ENCODE results near the gene P2RY12. TPM values are rescaled to one million over a fixed set of nuclear protein-coding genes. Genes with fewer than 3 reads are reported as not detected.

Gene P2RY12
- total RNA-seq (2022) (not detected in 2 replicates), Bru-seq, nascent RNA (percentile 2 among the genes with signal in this experiment), BruChase-seq, experiment 1, labeled RNA remaining after a 2-hour chase (not detected), BruChase-seq, experiment 2, labeled RNA remaining after a 6-hour chase (percentile 2 among the genes with signal in this experiment)
- long read RNA-seq, result 0 reads

- TF ChIP-seq CTCF (IDR thresholded peaks at IDR 0.05; ENCODE audit: insufficient read depth in 1 of 2, low read depth in 1 of 2, low read length in 1 of 2, severe bottlenecking in 1 of 2, unreplicated experiment in 1 of 2), result no peak
- no peaks in the 10 kb centered on the region for H3K9me3 Mint-ChIP-seq (ENCODE audit: unreplicated experiment)
Measured at GRCh38 chr3:151384741-151385174, at the start of gene P2RY12. TSS of gene P2RY12 (minus strand) at chr3:151384753. CDS start at chr3:151338845, 45,908 bp downstream.

GRCh38 chr3:151432616-151433372 is 48.2 kb upstream of the P2RY12 start:
- DNase-seq, result no peak
- Histone ChIP-seq H3K4me3 (ENCODE audit: low read depth, low read length) (no peak overlapping the region), H3K27me3 (replicated peaks; ENCODE audit: control insufficient read depth, insufficient read depth, low read length) (no peaks in the 10 kb centered on the region), H3K4me1 (no peaks in the 10 kb centered on the region), H3K36me3 (ENCODE audit: control insufficient read depth, insufficient read depth, low read length) (no peaks in the 10 kb centered on the region), H3K9me3 (no peaks in the 10 kb centered on the region)
- ChIA-PET POLR2A (no interaction called here), CTCF (no interaction called here)
- H3K4me1 Mint-ChIP-seq (ENCODE audit: low read depth, unreplicated experiment), result no peaks in the 10 kb centered on the region
- BruUV-seq (replicated peaks), result no TSS peak
- H3K9me3 Mint-ChIP-seq (ENCODE audit: unreplicated experiment), result no peaks in the 10 kb centered on the region
- intact Hi-C loops (cut with micrococcal nuclease; ENCODE audit: unreplicated experiment), result no loop called here
- H3K27me3 Mint-ChIP-seq (ENCODE audit: insufficient read depth, unreplicated experiment), result no peaks in the 10 kb centered on the region
- H3K36me3 Mint-ChIP-seq (ENCODE audit: insufficient read depth, unreplicated experiment), result no peaks in the 10 kb centered on the region
- TF ChIP-seq CTCF (IDR thresholded peaks at IDR 0.05; ENCODE audit: insufficient read depth in 1 of 2, low read depth in 1 of 2, low read length in 1 of 2, severe bottlenecking in 1 of 2, unreplicated experiment in 1 of 2), result no peak
- H3K27ac Mint-ChIP-seq (ENCODE audit: unreplicated experiment), result no peak overlapping the region
- H3K4me3 Mint-ChIP-seq (ENCODE audit: unreplicated experiment), result no peak overlapping the region

More at GRCh38 chr3:151384741-151385174, at the start of gene P2RY12:
- Mint-ChIP-seq H3K4me3 (ENCODE audit: unreplicated experiment) (no peak within 1 kb of the TSS), H3K36me3 (ENCODE audit: insufficient read depth, unreplicated experiment) (peaks cover 16% of the 10 kb centered on the region), H3K4me1 (ENCODE audit: low read depth, unreplicated experiment) (peaks cover 6% of the 10 kb centered on the region), H3K27ac (ENCODE audit: unreplicated experiment) (no peak within 1 kb of the TSS), H3K27me3 (ENCODE audit: insufficient read depth, unreplicated experiment) (no peaks in the 10 kb centered on the region)
- no peaks in the 10 kb centered on the region for H3K27me3 ChIP-seq (replicated peaks; ENCODE audit: control insufficient read depth, insufficient read depth, low read length)
- intact Hi-C loops (cut with micrococcal nuclease; ENCODE audit: unreplicated experiment), result no loop called here
- no peak for DNase-seq
- no peaks in the 10 kb centered on the region for H3K9me3 ChIP-seq
- H3K36me3 ChIP-seq (ENCODE audit: control insufficient read depth, insufficient read depth, low read length), result no peaks in the 10 kb centered on the region
- ChIA-PET POLR2A (no interaction called here), CTCF (no interaction called here)
- no peak within 1 kb of the TSS for H3K4me3 ChIP-seq (ENCODE audit: low read depth, low read length)
- no TSS peak for BruUV-seq (replicated peaks)
- H3K4me1 ChIP-seq, result no peaks in the 10 kb centered on the region

- H3K4me1 Mint-ChIP-seq (ENCODE audit: low read depth, unreplicated experiment), result no peaks in the 10 kb centered on the region
- Histone ChIP-seq H3K27me3 (replicated peaks; ENCODE audit: control insufficient read depth, insufficient read depth, low read length) (no peaks in the 10 kb centered on the region), H3K4me1 (no peaks in the 10 kb centered on the region), H3K4me3 (ENCODE audit: low read depth, low read length) (no peak overlapping the region), H3K9me3 (no peaks in the 10 kb centered on the region), H3K36me3 (ENCODE audit: control insufficient read depth, insufficient read depth, low read length) (no peaks in the 10 kb centered on the region)
- no peak overlapping the region for H3K4me3 Mint-ChIP-seq (ENCODE audit: unreplicated experiment)
- H3K9me3 Mint-ChIP-seq (ENCODE audit: unreplicated experiment), result no peaks in the 10 kb centered on the region
- no peak overlapping the region for H3K27ac Mint-ChIP-seq (ENCODE audit: unreplicated experiment)
- H3K27me3 Mint-ChIP-seq (ENCODE audit: insufficient read depth, unreplicated experiment), result no peaks in the 10 kb centered on the region
- no peak for TF ChIP-seq CTCF (IDR thresholded peaks at IDR 0.05; ENCODE audit: insufficient read depth in 1 of 2, low read depth in 1 of 2, low read length in 1 of 2, severe bottlenecking in 1 of 2, unreplicated experiment in 1 of 2)
- ChIA-PET CTCF (no interaction called here), POLR2A (no interaction called here)
- intact Hi-C loops (cut with micrococcal nuclease; ENCODE audit: unreplicated experiment), result no loop called here
- H3K36me3 Mint-ChIP-seq (ENCODE audit: insufficient read depth, unreplicated experiment), result no peaks in the 10 kb centered on the region
- no TSS peak for BruUV-seq (replicated peaks)
- no peak for DNase-seq
Measured at GRCh38 chr3:151431940-151432339, 47.4 kb upstream of the P2RY12 start.

All from Caco-2 (cell line).